SIG-M5 (cell line): ENCODE results near the gene HHIP.
"Not testable (repeated sequence)": the region's sequence is repeated elsewhere in the genome, so short reads cannot be mapped to it uniquely, and the experiment has no call there.

ENCODE experiments used
- DNase-seq: peaks from one replicate; lab custom pipeline; 2025; lab: John Stamatoyannopoulos, UW

HHIP gene

GRCh38 chr4:144757969-144758368 lies 112.0 kb downstream of the HHIP start:
- DNase-seq = no peak

DNA sequence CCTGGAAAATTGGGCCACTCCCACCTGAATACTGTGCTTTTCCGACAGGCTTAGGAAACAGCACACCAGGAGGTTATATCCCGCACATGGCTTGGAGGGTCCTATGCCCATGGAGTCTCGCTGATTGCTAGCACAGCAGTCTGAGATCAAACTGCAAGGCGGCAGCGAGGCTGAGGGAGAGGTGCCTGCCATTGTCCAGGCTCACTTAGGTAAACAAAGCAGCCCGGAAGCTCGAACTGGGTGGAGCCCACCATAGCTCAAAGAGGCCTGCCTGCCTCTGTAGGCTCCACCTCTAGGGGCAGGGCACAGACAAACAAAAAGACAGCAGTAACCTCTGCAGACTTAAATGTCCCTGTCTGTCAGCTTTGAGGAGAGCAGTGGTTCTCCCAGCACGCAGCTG lies 122.9 kb downstream of the HHIP start:
- not testable (repeated sequence) for DNase-seq

DNA sequence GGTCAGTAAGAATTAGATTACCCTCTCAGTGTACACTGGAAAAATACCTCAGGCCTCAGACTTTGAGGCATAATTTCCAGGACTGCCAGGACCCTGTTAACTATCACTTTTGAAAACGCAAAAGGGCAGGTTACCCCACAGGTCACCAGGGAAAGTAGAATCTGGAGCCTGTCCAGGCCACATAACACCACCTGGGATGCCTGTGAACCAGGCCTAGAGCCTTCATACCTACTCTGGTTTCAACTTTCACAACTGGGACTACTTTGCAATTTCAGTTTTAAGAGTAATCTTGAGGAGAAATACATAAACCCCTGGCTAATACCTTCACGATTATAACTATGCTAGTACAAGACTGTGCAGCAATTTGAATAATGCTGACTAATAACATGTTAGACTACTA lies 132.4 kb downstream of the HHIP start:
- no peak for DNase-seq

DNA sequence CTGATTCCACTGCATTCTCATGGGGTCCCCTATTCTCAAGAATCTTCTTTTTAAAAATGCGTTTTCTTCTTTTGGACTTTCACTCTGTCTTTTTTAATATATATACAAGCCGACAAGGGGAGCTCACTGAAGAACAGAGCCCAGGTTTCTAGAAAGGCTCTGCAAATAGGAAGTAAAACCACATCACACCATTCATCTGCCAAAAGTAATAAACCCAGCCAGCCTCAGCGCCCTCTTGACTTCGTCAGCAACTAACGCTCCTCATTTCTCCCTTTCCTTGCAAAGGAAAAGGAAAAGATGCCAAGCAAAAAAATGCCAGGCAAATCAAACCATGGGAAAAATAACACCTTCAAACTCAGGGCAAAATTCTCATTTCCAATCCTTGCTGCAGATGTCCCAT lies 136.4 kb downstream of the HHIP start:
- DNase-seq = no peak

GRCh38 chr4:144785961-144786360 lies 140.0 kb downstream of the HHIP start:
- no peak for DNase-seq

DNA sequence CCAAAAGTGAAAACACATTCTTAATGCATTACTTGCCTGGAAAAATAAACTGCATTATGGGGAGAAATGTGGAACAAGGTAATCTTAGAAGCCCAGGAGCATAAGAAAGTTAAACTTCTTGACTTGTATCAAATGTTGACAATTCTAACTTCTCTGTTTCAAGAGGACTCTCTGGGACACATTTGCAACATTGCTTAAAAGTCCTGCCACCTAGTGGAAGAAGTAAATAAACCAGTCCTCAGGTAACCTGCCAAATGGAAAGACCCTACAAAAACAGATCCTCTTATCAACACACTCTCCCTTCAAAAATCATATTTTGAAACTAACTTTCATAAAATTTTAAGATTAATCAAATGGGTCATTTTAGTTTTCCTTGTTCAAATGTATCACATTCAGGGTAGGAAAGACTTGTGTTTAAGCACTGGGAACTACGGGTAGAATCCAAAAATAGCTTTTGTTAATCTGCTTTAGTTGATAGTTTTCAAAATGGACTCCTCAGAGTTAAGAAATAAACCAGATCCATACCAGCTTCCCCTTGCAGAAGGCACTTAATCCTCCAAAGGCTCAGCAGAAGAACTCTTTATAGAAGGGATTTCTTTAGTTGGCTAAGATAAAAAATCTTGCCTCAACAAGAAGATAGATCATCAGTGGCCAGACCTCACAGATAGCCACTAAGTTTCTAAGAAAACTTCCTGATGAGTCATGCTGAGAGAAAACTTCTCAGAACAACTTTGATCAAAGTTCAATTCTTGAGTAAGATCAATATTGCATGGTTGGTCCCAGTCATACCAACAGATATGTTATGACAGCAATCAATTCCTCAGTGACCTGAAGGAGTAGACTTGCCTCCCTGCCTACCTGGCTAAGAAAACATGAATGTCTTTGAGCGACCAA lies 141.7 kb downstream of the HHIP start:
- DNase-seq = no peak

DNA sequence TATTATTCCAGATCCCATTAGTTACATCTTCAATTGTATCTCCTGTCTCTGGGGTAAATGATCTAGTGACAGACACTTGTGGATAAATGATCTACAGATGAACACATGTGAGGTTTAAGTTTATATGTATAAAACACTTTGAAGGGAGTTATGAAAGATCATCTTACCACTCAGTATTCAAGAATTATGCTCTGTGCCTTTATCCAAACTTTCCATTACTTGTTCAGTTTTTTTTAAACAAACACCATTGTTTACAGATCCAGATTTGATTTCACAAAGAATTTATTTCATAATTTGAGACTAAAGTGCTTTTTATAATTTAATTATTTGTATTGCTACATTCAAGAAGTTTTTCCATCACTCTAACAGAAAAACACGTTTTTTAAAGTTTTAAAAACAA lies 142.5 kb downstream of the HHIP start:
- DNase-seq = no peak

DNA sequence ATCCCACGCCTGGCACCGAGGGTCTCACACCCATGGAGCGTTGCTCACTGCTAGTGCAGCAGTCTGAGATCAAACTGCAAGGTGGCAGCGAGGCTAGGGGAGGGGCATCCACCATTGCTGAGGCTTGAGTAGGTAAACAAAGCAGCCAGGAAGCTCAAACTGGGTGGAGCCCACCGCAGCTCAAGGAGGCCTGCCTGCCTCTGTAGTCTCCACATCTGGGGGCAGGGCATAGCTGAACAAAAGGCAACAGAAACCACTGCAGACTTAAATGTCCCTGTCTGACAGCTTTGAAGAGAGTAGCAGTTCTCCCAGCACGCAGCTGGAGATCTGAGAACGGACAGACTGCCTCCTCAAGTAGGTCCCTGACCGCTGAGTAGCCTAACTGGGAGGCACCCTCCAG lies 146.0 kb downstream of the HHIP start:
- not testable (repeated sequence) for DNase-seq
